Stimulated activated naive CD4-positive, alpha-beta T cell (primary cell): ENCODE results near the gene SRPRB.

Experiments
- DNase-seq, 6 experiments: peaks; one replicate each; lab custom pipeline; 2025; lab: John Stamatoyannopoulos, UW

Gene SRPRB

GRCh38 chr3:133827136-133827535 is 21.5 kb downstream of the SRPRB start:
- DNase-seq = no peak

- DNase-seq = no peak
Measured at GRCh38 chr3:133827684-133828083, 22.1 kb downstream of the SRPRB start.

GRCh38 chr3:133828576-133829309 is 23.1 kb downstream of the SRPRB start:
- no peak for DNase-seq

GRCh38 chr3:133829310-133829707 is 23.7 kb downstream of the SRPRB start:
- no peak for DNase-seq

GRCh38 chr3:133830071-133830470 is 24.5 kb downstream of the SRPRB start:
- no peak for DNase-seq

- DNase-seq = no peak
Measured at GRCh38 chr3:133831966-133832801, 26.6 kb downstream of the SRPRB start.

GRCh38 chr3:133832802-133833144 is 27.2 kb downstream of the SRPRB start:
- no peak for DNase-seq

GRCh38 chr3:133833267-133833666 is 27.7 kb downstream of the SRPRB start:
- DNase-seq = no peak

- DNase-seq = no peak
Measured at GRCh38 chr3:133833880-133834620, 28.4 kb downstream of the SRPRB start.

GRCh38 chr3:133834621-133835417 is 29.2 kb downstream of the SRPRB start:
- DNase-seq = no peak

GRCh38 chr3:133835418-133835743 is 29.8 kb downstream of the SRPRB start:
- DNase-seq = no peak

GRCh38 chr3:133835961-133836360 is 30.3 kb downstream of the SRPRB start:
- no peak for DNase-seq

- DNase-seq = no peak
Measured at GRCh38 chr3:133836497-133837158, 31.0 kb downstream of the SRPRB start.

GRCh38 chr3:133837487-133838295 is 32.1 kb downstream of the SRPRB start:
- no peak for DNase-seq

- DNase-seq = no peak
Measured at GRCh38 chr3:133838296-133838789, 32.7 kb downstream of the SRPRB start.

GRCh38 chr3:133838916-133839800 is 33.5 kb downstream of the SRPRB start:
- no peak for DNase-seq

GRCh38 chr3:133840055-133840737 is 34.6 kb downstream of the SRPRB start:
- DNase-seq = no peak

GRCh38 chr3:133840767-133841166 is 35.2 kb downstream of the SRPRB start:
- DNase-seq = no peak

- no peak for DNase-seq
Measured at GRCh38 chr3:133841196-133841595, 35.6 kb downstream of the SRPRB start.
